ENCODE measurements around the gene TCIRG1. TPM values are rescaled to one million over a fixed set of nuclear protein-coding genes. Genes with fewer than 3 reads are reported as not detected.

TCIRG1 gene
- total and polyA plus RNA-seq, 2 of the 13 experiments (the other 11 are each of a cell fraction or from before 2014, with no cell fraction given), result 48.0 to 69.6 TPM

DNA sequence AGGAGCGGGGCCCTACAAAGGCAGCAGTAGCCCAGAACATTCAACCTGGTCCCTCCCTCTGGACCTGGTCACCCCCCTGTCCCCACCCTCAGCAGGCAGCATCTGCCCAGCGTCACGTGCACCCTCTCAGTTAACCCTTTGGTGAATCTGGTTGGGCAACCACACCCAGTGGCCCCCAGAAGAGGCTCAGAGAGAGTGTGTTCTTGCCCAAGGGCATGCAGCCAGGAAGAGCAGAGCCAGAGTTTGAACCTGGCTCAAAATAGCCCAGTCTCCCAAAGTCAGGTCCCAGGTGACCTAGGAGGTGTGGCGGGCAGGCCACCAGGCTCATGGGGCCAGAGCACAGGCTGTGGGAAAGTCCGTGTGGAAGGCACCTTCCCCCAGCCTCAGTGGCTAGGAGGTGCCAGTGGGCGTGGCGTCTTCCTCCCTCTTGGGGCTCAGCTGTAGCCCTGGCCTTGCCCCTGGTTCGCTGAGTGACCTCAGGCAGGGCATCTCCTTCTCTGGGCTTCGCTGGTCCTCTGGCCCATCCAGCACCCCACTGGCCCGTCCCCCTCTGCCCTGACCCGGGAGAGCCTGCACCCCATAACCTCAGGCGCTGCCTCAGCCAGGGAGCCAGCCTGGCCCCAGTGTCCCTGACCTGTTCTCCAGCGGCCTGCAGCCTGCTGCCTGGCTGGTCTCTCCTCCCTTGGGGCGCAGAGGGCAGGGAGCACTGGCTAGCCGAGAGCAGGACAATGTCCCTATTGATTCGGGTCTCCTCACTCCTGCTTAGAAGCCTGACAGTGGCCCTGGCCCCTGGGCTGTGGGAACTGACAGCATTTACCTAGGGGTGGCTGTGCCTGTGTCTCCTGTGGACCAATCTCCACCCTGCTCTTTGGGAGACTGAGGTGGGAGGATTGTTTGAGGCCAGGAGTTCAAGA, 21.7 kb upstream of the TCIRG1 start (continued):
- peak; percentile 91 for TF ChIP-seq RCOR2 (CRISPR knock-in tag; IDR thresholded peaks at IDR 0.05)
- TF ChIP-seq ATF7-NPFF (CRISPR knock-in tag; IDR thresholded peaks at IDR 0.05; ENCODE audit: low read depth), result no peak; the same call in 1 of the 2 replicates
- no peak for TF ChIP-seq ZNF510 (CRISPR knock-in tag; IDR thresholded peaks at IDR 0.05; ENCODE audit: low read depth)
- TF ChIP-seq, protein P1, sequence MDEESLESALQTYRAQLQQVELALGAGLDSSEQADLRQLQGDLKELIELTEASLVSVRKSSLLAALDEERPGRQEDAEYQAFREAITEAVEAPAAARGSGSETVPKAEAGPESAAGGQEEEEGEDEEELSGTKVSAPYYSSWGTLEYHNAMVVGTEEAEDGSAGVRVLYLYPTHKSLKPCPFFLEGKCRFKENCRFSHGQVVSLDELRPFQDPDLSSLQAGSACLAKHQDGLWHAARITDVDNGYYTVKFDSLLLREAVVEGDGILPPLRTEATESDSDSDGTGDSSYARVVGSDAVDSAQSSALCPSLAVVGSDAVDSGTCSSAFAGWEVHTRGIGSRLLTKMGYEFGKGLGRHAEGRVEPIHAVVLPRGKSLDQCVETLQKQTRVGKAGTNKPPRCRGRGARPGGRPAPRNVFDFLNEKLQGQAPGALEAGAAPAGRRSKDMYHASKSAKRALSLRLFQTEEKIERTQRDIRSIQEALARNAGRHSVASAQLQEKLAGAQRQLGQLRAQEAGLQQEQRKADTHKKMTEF (CRISPR knock-in tag; IDR thresholded peaks at IDR 0.05), result 0 out of 2 replicates have a peak, but pooled peaks have one; percentile 31
- peak; percentile 87 for TF ChIP-seq SKI (IDR thresholded peaks at IDR 0.05; ENCODE audit: partially characterized antibody)
- TF ChIP-seq, protein P2, sequence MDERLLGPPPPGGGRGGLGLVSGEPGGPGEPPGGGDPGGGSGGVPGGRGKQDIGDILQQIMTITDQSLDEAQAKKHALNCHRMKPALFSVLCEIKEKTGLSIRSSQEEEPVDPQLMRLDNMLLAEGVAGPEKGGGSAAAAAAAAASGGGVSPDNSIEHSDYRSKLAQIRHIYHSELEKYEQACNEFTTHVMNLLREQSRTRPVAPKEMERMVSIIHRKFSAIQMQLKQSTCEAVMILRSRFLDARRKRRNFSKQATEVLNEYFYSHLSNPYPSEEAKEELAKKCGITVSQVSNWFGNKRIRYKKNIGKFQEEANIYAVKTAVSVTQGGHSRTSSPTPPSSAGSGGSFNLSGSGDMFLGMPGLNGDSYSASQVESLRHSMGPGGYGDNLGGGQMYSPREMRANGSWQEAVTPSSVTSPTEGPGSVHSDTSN (CRISPR knock-in tag; IDR thresholded peaks at IDR 0.05), result no peak
- TF ChIP-seq, protein P3, sequence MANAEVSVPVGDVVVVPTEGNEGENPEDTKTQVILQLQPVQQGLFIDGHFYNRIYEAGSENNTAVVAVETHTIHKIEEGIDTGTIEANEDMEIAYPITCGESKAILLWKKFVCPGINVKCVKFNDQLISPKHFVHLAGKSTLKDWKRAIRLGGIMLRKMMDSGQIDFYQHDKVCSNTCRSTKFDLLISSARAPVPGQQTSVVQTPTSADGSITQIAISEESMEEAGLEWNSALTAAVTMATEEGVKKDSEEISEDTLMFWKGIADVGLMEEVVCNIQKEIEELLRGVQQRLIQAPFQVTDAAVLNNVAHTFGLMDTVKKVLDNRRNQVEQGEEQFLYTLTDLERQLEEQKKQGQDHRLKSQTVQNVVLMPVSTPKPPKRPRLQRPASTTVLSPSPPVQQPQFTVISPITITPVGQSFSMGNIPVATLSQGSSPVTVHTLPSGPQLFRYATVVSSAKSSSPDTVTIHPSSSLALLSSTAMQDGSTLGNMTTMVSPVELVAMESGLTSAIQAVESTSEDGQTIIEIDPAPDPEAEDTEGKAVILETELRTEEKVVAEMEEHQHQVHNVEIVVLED (CRISPR knock-in tag; IDR thresholded peaks at IDR 0.05; ENCODE audit: borderline replicate concordance), result peak; percentile 42; the same call in 1 of the 2 replicates
- TF ChIP-seq NFATC3 (CRISPR knock-in tag; IDR thresholded peaks at IDR 0.05), result no peak
- TF ChIP-seq, protein P4, sequence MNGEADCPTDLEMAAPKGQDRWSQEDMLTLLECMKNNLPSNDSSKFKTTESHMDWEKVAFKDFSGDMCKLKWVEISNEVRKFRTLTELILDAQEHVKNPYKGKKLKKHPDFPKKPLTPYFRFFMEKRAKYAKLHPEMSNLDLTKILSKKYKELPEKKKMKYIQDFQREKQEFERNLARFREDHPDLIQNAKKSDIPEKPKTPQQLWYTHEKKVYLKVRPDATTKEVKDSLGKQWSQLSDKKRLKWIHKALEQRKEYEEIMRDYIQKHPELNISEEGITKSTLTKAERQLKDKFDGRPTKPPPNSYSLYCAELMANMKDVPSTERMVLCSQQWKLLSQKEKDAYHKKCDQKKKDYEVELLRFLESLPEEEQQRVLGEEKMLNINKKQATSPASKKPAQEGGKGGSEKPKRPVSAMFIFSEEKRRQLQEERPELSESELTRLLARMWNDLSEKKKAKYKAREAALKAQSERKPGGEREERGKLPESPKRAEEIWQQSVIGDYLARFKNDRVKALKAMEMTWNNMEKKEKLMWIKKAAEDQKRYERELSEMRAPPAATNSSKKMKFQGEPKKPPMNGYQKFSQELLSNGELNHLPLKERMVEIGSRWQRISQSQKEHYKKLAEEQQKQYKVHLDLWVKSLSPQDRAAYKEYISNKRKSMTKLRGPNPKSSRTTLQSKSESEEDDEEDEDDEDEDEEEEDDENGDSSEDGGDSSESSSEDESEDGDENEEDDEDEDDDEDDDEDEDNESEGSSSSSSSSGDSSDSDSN (CRISPR knock-in tag; IDR thresholded peaks at IDR 0.05), result peak; percentile 95
- 0 out of 2 replicates have a peak, but pooled peaks have one; percentile 73 for TF ChIP-seq ISL2 (CRISPR knock-in tag; IDR thresholded peaks at IDR 0.05)
- TF ChIP-seq MYC (CRISPR knock-in tag; IDR thresholded peaks at IDR 0.05; ENCODE audit: borderline replicate concordance), result peak; percentile 38
- no peak for TF ChIP-seq ZNF484 (CRISPR knock-in tag; IDR thresholded peaks at IDR 0.05; ENCODE audit: borderline replicate concordance, low read depth)

All from HepG2 (cell line).